Right renal pelvis (tissue), 4 donors: ENCODE results near the gene CROCC. TPM values are rescaled to one million over a fixed set of nuclear protein-coding genes. Genes with fewer than 3 reads are reported as not detected.
"Not testable (repeated sequence)": the region's sequence is repeated elsewhere in the genome, so short reads cannot be mapped to it uniquely, and the experiment has no call there.

ENCODE experiments used
- DNase-seq, 4 donors: peaks; one replicate each; pipeline ENCODE4 v3.0.0-alpha.2; 2013; ENCODE audit warnings: low read depth in 4 of 4, low spot score in 3 of 4, missing footprints in 1 of 4
- polyA plus RNA-seq, 4 donors: library from polyadenylated mRNA; unstranded; fragments of 120-200 nt; gene quantifications; one replicate each; pipeline ENCODE4 v1.2.1, GENCODE V29; 2013; ENCODE audit not compliant: insufficient read length in 4 of 4

CROCC gene
- polyA plus RNA-seq, 4 donors = 24.7 to 39.1 (median 29.7) TPM

- DNase-seq = not testable (repeated sequence)
Observed at GRCh38 chr1:16931206-16931934, 9.6 kb downstream of the CROCC start.

GRCh38 chr1:16933945-16934344 lies 12.2 kb downstream of the CROCC start:
- DNase-seq = not testable (repeated sequence)

GRCh38 chr1:16936580-16936979 lies 14.8 kb downstream of the CROCC start:
- not testable (repeated sequence) for DNase-seq

- no peak for DNase-seq
Observed at GRCh38 chr1:16938351-16939321, 16.9 kb downstream of the CROCC start.

GRCh38 chr1:16939386-16940180 lies 17.9 kb downstream of the CROCC start:
- DNase-seq = not testable (repeated sequence)

- no peak for DNase-seq
Observed at GRCh38 chr1:16944038-16944437, 22.3 kb downstream of the CROCC start.

GRCh38 chr1:16945512-16945911 lies 23.8 kb downstream of the CROCC start:
- DNase-seq = not testable (repeated sequence)

GRCh38 chr1:16946185-16946584 lies 24.5 kb downstream of the CROCC start:
- not testable (repeated sequence) for DNase-seq

GRCh38 chr1:16946646-16947045 lies 24.9 kb downstream of the CROCC start:
- no peak for DNase-seq

- DNase-seq = not testable (repeated sequence)
Observed at GRCh38 chr1:16948282-16948891, 26.7 kb downstream of the CROCC start.

GRCh38 chr1:16949026-16949425 lies 27.3 kb downstream of the CROCC start:
- DNase-seq = not testable (repeated sequence)

GRCh38 chr1:16952376-16952775 lies 30.6 kb downstream of the CROCC start:
- DNase-seq = not testable (repeated sequence)

- DNase-seq = no peak
Observed at GRCh38 chr1:16954579-16954978, 32.8 kb downstream of the CROCC start.

GRCh38 chr1:16955186-16955585 lies 33.5 kb downstream of the CROCC start:
- no peak for DNase-seq

- DNase-seq = no peak
Observed at GRCh38 chr1:16956775-16957174, 35.0 kb downstream of the CROCC start.

- no peak for DNase-seq
Observed at GRCh38 chr1:16957731-16958130, 36.0 kb downstream of the CROCC start.

GRCh38 chr1:16958475-16958874 lies 36.7 kb downstream of the CROCC start:
- DNase-seq = no peak

GRCh38 chr1:16960560-16961296 lies 39.0 kb downstream of the CROCC start:
- peak in 2 of 4 donors; percentile 58 to 68 for DNase-seq

- DNase-seq = no peak
Observed at GRCh38 chr1:16961297-16962133, 39.8 kb downstream of the CROCC start.
